ENCODE results near the gene CD9. TPM values are rescaled to one million over a fixed set of nuclear protein-coding genes. Genes with fewer than 3 reads are reported as not detected.

Gene CD9
- total and polyA plus RNA-seq, 5 donors: 117 to 248 (median 139) TPM

DNA sequence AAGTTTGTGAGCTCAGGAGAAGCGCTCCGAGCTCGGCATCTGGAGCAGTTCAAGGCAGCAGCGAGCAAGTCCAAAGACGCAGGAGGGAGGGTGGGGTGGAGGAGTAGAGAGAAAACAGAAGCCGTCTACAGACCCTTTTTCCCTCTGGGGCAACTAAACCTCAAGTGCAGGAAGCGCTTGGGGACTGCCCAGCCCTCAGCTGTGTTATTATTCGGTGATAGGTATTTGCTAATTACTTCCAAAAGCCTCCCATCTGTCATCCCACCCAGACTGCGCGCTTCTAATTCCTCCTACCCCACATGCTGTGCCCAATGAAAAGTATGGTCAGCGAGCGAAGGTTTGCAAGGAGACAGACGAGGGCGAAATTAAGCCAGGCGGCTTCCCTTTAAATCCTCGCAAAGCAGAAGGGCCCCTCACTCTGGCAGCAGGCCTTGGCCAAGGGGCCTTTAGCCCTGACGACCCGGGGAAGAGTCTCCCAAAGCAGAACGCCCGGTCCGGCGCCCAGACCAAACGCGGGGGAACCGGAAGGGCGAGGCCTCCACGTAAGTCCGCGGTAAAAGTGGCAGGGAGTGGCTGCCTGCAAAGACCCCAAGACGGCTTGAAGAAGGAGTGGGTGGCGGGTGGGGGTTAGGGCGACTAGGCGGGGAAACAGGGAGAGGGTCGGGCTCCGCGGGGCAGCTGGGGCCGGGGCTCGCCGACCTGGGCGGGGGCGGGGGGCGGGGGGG, 507 bp upstream of the CD9 start:
- ATAC-seq (peak; percentile 12 to 47), DNase-seq (peak; percentile 58 to 86 (median 77))
- Histone ChIP-seq H3K27ac (ENCODE audit: low read length) (peak overlapping the region; percentile 94), H3K4me1 (ENCODE audit: control insufficient read depth, insufficient read depth, low read length) (no peaks in the 10 kb centered on the region), H3K4me3 (ENCODE audit: low read length) (peak overlapping the region; percentile 79), H3K9me3 (ENCODE audit: control insufficient read depth, low read length) (no peaks in the 10 kb centered on the region), H3K27me3 (ENCODE audit: control insufficient read depth, insufficient read depth) (no peaks in the 10 kb centered on the region)
- WGBS: 9% methylated on average over 41 of the region's 42 CpGs
- intact Hi-C loops (cut with DNase I): loop anchor here (2.0 to 10.0 kb wide), 5 partner anchors 27 to 135 kb away; no protein-coding TSS in a partner anchor

DNA sequence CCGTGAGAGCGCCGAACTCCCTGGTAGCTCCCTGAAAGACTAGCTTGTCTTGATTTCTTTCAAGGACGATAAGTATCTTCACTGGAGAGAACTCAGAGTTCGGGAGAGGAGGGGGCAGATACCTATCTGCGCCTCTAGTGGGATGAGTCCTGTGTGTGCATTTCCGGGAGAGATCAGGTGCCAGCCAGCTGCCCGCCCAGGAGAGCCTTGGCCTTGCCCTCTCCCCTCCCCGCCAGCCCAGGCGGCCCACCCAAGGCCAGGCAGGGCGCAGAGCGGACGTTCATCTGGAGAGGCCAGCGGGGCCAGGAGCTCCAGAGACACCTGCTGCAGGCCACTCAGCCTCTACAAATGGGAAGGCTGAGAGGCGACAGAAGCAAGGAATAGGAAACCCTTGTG, 1.0 kb downstream of the CD9 start:
- intact Hi-C loops (cut with DNase I): loop anchor here in 2 of 4 donors (2.0 to 5.0 kb wide), 2 partner anchors 26 to 36 kb away; no protein-coding TSS in a partner anchor
- DNase-seq (peak in 2 of 3 donors; percentile 66 to 75), ATAC-seq (peak; percentile 6 to 7)
- H3K4me3 ChIP-seq (ENCODE audit: low read length): peak overlapping the region; percentile 79
- H3K27ac ChIP-seq (ENCODE audit: low read length): peak overlapping the region; percentile 56
- H3K4me1 ChIP-seq (ENCODE audit: control insufficient read depth, insufficient read depth, low read length): no peaks in the 10 kb centered on the region
- H3K9me3 ChIP-seq (ENCODE audit: control insufficient read depth, low read length): no peaks in the 10 kb centered on the region
- 20% methylated on average over 15 of the region's 15 CpGs for WGBS
- no peaks in the 10 kb centered on the region for H3K27me3 ChIP-seq (ENCODE audit: control insufficient read depth, insufficient read depth)

DNA sequence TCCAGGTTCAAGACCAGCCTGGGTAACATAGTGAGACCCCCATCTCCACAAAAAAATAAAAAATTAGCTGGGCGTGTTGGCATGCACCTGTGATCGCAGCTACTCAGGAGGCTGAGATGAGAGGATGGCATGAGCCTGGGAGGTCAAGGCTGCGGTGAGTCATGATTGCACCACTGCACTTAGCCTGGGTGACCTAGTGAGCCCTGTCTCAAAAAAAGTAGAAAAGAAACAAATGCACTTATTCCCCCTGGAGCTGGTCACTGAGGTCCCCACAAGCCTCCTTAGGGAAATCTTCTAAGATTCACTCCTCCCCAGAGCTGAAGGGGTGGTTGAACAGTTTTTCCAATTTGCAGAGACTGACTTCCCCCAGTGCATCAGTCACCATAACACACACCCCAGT, 1.6 kb downstream of the CD9 start:
- ATAC-seq: no peak
- Histone ChIP-seq H3K4me1 (ENCODE audit: control insufficient read depth, insufficient read depth, low read length) (no peaks in the 10 kb centered on the region), H3K9me3 (ENCODE audit: control insufficient read depth, low read length) (no peaks in the 10 kb centered on the region), H3K27ac (ENCODE audit: low read length) (peak overlapping the region; percentile 56), H3K4me3 (ENCODE audit: low read length) (peak overlapping the region; percentile 79), H3K27me3 (ENCODE audit: control insufficient read depth, insufficient read depth) (no peaks in the 10 kb centered on the region)
- intact Hi-C loops (cut with DNase I): loop anchor here in 3 of 4 donors (2.0 to 5.0 kb wide), 3 partner anchors 25 to 71 kb away; no protein-coding TSS in a partner anchor
- DNase-seq: peak in 2 of 3 donors; percentile 20 to 45
- WGBS: 77% methylated on average over 3 of the region's 3 CpGs

DNA sequence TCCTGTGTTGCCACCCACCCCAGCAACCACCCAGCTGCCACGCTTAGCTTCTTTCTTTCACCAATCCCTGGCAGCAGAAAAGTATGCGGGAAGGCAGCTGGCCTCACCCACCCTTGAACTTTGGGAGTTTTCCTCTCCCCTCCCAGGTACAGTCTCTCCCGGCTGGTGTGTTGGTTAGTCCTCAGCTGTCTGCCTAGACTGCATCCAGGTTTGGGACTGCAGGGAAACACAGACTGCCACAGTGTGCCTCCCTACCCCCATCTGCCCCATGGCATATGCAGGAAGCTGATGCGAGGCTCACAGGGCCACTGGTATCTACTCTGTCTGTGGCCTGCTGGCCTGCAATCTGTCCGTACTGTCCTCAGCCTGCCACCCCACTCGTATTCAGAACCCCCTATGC, 2.1 kb downstream of the CD9 start:
- Histone ChIP-seq H3K9me3 (ENCODE audit: control insufficient read depth, low read length) (no peaks in the 10 kb centered on the region), H3K27me3 (ENCODE audit: control insufficient read depth, insufficient read depth) (no peaks in the 10 kb centered on the region), H3K27ac (ENCODE audit: low read length) (peak overlapping the region; percentile 49), H3K4me1 (ENCODE audit: control insufficient read depth, insufficient read depth, low read length) (peaks cover 4% of the 10 kb centered on the region), H3K4me3 (ENCODE audit: low read length) (peak overlapping the region; percentile 79)
- DNase-seq: peak in 2 of 3 donors; percentile 32 to 47
- ATAC-seq: no peak
- 66% methylated on average over 6 of the region's 6 CpGs for WGBS
- intact Hi-C loops (cut with DNase I): loop anchor here in 2 of 4 donors (2.0 to 5.0 kb wide), 2 partner anchors 35 to 70 kb away; no protein-coding TSS in a partner anchor

DNA sequence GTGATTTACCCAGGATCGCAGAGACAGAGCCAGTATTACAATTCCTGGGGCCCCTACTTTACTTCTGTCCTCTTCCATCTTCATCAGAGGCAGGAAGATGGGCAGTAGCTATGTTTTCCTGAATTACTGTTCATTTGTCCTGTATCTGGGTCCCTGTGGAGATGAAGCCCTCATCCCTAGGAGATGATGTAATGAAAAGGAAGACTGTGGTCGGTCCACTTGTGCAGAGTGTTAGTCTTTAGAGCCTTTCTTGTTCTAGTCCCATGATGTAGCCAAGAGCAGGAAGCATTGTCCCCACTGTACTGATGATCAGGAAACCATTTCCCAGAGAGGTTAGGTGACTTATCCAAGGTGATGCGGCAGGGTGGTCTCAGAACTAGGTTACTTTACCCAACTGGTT, 2.6 kb downstream of the CD9 start:
- no peaks in the 10 kb centered on the region for H3K9me3 ChIP-seq (ENCODE audit: control insufficient read depth, low read length)
- H3K4me3 ChIP-seq (ENCODE audit: low read length): peak overlapping the region; percentile 79
- DNase-seq (no peak), ATAC-seq (no peak)
- intact Hi-C loops (cut with DNase I): loop anchor here in 2 of 4 donors (2.0 to 5.0 kb wide), 2 partner anchors 34 to 70 kb away; no protein-coding TSS in a partner anchor
- H3K4me1 ChIP-seq (ENCODE audit: control insufficient read depth, insufficient read depth, low read length): peaks cover 8% of the 10 kb centered on the region
- 61% methylated on average over 3 of the region's 3 CpGs for WGBS
- H3K27me3 ChIP-seq (ENCODE audit: control insufficient read depth, insufficient read depth): no peaks in the 10 kb centered on the region
- H3K27ac ChIP-seq (ENCODE audit: low read length): peak overlapping the region; percentile 49

DNA sequence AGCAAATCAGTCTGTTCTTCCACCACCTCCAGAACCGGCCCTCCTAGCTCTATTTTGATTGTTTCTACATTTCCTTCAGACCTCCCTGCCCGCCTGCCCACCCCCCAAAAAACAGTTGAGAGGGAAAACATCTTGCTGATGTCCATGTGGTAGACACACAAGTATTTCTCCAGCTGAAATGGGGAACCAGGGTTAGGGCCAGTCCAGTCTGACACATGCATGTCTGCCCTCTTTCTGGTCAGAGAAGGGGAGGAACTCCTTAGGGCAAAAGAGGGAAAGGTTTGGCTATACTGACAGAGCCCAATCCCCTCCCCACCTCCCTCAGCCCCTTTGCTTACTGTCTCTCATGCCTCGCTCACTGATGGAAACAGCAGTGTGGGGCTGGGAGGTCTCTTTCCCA, 3.4 kb downstream of the CD9 start:
- intact Hi-C loops (cut with DNase I): loop anchor here in 2 of 4 donors (2.0 to 5.0 kb wide), 2 partner anchors 34 to 69 kb away; no protein-coding TSS in a partner anchor
- Histone ChIP-seq H3K4me1 (ENCODE audit: control insufficient read depth, insufficient read depth, low read length) (peaks cover 8% of the 10 kb centered on the region), H3K4me3 (ENCODE audit: low read length) (peak overlapping the region; percentile 79), H3K27ac (ENCODE audit: low read length) (peak overlapping the region; percentile 50), H3K9me3 (ENCODE audit: control insufficient read depth, low read length) (no peaks in the 10 kb centered on the region), H3K27me3 (ENCODE audit: control insufficient read depth, insufficient read depth) (no peaks in the 10 kb centered on the region)
- 92% methylated on average over 3 of the region's 3 CpGs for WGBS
- DNase-seq: peak in 2 of 3 donors; percentile 6 to 12
- ATAC-seq: no peak

DNA sequence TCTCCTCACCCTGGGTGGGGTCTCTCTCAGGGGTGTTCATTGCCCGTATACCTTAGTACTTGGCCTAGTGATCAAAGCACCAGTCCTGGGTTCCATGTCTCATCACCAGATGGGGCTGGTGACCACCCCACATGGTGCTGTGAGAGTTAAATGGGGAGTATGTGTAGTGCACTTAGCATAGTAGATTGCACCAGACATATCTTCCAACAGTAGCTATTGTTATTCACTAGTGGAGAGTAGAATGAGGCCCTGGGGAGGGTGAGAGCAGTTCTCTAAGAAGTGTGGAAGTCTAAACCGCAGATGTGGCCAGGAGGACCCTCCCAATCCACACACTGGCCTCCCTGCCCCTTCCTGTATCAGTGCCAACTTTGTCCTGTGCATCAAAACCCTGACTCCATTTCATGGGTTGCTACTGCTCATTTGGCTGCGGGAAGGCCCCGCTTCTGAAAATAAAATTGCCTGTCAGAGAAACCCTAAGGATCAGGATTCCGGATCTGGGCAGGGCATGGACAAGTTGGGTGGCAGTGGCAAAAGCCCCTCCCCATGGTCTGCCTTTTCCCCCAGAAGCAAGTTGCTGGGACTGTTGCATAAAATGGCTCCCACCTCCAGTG, 4.4 kb downstream of the CD9 start:
- intact Hi-C loops (cut with DNase I): loop anchor here in 1 of 4 donors (5.0 kb wide), 1 partner anchor 33 kb away; no protein-coding TSS in a partner anchor
- Histone ChIP-seq H3K9me3 (ENCODE audit: control insufficient read depth, low read length) (no peaks in the 10 kb centered on the region), H3K4me1 (ENCODE audit: control insufficient read depth, insufficient read depth, low read length) (peaks cover 8% of the 10 kb centered on the region), H3K4me3 (ENCODE audit: low read length) (no peak overlapping the region), H3K27me3 (ENCODE audit: control insufficient read depth, insufficient read depth) (no peaks in the 10 kb centered on the region), H3K27ac (ENCODE audit: low read length) (peak overlapping the region; percentile 84)
- DNase-seq: peak in 2 of 3 donors; percentile 51 to 54
- 45% methylated on average over 5 of the region's 5 CpGs for WGBS
- peak in 1 of 2 donors; percentile 1 for ATAC-seq

DNA sequence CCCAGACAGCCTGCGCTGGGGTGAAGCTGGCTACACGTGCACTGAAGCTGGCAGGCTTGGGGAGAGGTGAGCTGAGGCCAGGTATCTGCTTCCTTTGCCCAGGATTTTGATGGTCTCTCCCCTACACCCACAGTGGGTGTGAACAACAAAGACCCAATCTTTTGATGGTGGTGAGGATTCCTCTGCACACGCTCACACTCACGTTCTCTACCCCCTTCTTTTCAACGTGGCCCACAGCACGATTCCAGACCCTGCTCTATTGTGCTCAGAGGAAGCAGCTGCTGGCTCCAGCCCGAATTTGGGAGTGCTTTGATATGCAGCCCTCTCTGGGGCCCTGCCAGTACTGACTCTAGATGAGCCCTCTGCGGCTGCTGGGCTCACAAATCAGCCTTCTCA, 4.9 kb downstream of the CD9 start:
- H3K9me3 ChIP-seq (ENCODE audit: control insufficient read depth, low read length): no peaks in the 10 kb centered on the region
- H3K27me3 ChIP-seq (ENCODE audit: control insufficient read depth, insufficient read depth): no peaks in the 10 kb centered on the region
- H3K27ac ChIP-seq (ENCODE audit: low read length): peak overlapping the region; percentile 84
- peak; percentile 78 to 91 (median 83) for DNase-seq
- intact Hi-C loops (cut with DNase I): no loop called here
- 20% methylated on average over 8 of the region's 8 CpGs for WGBS
- H3K4me1 ChIP-seq (ENCODE audit: control insufficient read depth, insufficient read depth, low read length): peaks cover 10% of the 10 kb centered on the region
- no peak overlapping the region for H3K4me3 ChIP-seq (ENCODE audit: low read length)
- ATAC-seq: peak; percentile 62 to 68

DNA sequence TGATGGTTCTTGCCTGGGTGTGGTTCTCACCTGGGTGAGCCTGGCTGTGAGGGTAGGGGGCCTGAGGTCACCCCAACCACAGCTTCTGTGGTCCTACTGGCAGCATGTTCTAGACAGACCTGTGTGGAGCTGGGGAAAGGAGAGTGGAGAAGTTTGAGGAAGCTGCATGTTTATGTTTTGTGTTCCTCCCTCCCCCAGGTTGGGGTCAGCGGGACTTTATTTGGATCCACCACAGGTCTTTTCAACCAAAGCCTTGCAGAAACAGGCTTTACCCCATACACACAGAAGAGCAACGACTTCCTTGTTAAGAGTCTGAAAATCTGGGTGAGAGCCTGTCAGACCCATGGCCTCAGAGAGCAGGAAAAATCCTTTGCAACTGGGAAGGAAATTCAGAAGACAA, 5.6 kb downstream of the CD9 start:
- Histone ChIP-seq H3K9me3 (ENCODE audit: control insufficient read depth, low read length) (no peaks in the 10 kb centered on the region), H3K4me1 (ENCODE audit: control insufficient read depth, insufficient read depth, low read length) (peaks cover 12% of the 10 kb centered on the region), H3K4me3 (ENCODE audit: low read length) (no peak overlapping the region), H3K27me3 (ENCODE audit: control insufficient read depth, insufficient read depth) (no peaks in the 10 kb centered on the region), H3K27ac (ENCODE audit: low read length) (peak overlapping the region; percentile 84)
- ATAC-seq: no peak
- intact Hi-C loops (cut with DNase I): no loop called here
- 50% methylated on average over 2 of the region's 2 CpGs for WGBS
- peak in 2 of 3 donors; percentile 11 to 13 for DNase-seq

DNA sequence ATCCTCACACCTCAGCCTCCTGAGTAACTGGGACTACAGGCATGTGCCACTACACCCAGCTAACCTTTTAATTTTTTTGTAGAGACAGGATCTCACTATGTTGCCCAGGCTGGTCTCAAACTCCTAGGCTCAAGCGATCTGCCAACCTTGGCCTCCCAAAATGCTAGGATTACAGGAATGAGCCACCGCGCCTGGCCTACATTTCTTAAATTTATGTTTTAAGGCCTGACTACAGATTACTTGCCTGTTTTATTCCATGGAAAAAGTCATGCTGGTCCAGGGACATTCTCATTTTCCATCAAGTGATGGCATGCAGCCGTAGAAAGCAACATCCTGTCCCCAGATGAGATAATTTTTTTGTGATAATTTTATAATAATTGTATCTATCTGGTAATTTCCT, 6.1 kb downstream of the CD9 start:
- no peaks in the 10 kb centered on the region for H3K9me3 ChIP-seq (ENCODE audit: control insufficient read depth, low read length)
- H3K4me3 ChIP-seq (ENCODE audit: low read length): no peak overlapping the region
- DNase-seq (peak in 2 of 3 donors; percentile 41 to 67), ATAC-seq (peak; percentile 4 to 12)
- H3K27me3 ChIP-seq (ENCODE audit: control insufficient read depth, insufficient read depth): no peaks in the 10 kb centered on the region
- WGBS: 62% methylated on average over 4 of the region's 4 CpGs
- intact Hi-C loops (cut with DNase I): no loop called here
- peak overlapping the region; percentile 50 for H3K27ac ChIP-seq (ENCODE audit: low read length)
- H3K4me1 ChIP-seq (ENCODE audit: control insufficient read depth, insufficient read depth, low read length): peaks cover 12% of the 10 kb centered on the region

All from right cardiac atrium (tissue), 5 donors.